ENCODE measurements around the gene MNDA.
"Not testable (repeated sequence)": the region's sequence is repeated elsewhere in the genome, so short reads cannot be mapped to it uniquely, and the experiment has no call there.

Gene MNDA

DNA sequence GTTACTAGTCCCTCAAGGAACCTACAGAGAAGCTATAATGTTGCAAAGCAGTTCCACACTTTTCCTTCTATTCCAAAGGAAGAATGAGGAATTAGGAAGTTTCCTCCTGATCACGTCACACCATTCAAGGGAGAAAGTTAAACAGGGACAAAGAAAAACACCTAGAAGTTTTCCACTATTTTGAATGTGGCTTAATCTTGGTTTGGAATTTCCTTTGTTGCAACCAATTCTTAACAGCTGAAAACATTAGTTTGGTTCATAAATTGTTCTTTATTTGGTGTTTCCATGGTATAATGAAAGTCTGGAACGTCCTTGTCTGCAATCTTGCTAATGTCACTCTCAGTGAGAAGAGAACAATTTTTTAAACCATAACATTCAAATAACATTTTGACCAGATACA is 8.4 kb downstream of the MNDA start:
- no peak for DNase-seq

DNA sequence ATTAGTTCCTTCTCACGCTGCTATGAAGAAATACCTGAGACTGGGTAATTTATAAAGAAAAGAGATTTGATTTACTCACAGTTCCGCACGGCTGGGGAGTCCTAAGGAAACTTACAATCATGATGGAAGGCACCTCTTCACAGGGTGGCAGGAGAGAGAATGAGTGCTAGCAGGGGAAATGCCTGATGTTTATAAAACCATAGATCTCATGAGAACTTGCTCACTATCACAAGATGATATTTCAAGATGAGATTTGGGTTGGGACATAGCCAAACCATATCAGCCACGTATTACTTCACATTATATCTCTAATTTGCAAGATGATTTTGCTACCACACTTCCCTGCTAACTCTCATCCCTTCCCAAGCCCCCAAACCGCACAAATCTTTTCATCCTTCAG is 9.1 kb downstream of the MNDA start:
- DNase-seq = no peak

DNA sequence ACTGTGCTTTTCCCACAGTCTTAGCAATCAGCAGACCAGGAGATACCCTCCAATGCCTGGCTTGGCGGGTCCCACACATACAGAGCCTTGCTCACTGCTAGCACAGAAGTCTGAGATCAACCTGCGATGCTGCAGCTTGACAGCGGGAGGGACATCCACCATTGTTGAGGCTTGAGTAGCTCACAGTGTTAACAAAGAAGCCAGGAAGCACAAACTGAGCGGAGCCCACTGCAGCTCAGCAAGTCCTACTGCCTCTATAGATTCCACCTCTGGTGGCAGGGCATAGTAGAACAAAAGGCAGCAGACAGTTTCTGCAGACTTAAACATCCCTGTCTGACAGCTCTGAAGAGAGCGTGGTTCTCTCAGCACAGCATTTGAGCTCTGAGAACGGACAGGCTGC is 33.4 kb downstream of the MNDA start:
- no peak for DNase-seq

- not testable (repeated sequence) for DNase-seq
These were observed 39.3 kb downstream of the MNDA start for GRCh38 chr1:158870438-158870837.

DNA sequence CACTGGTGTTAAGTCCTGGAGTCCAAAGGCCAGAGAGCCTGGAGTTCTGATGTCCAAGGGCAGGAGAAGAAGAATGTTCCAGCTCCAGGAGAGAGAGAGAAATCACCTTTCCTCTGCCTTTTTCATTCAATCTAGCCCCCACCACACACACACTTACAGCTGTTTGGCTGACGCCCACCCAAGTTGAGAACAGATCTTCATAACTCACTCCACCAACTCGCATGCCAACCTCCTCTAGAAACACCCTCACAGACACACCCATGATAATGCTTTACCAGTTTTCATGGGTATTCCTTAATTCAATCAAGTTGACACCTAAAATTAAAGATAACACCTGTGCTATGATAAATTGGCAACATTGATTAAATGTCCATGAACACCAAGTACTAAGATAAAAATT is 42.0 kb downstream of the MNDA start:
- DNase-seq = no peak

GRCh38 chr1:158893654-158894053 is 62.5 kb downstream of the MNDA start:
- no peak for DNase-seq

- no peak for DNase-seq
These were observed 67.6 kb downstream of the MNDA start for GRCh38 chr1:158898722-158899121.

Measured in fibroblast of skin of abdomen (primary cell).